Calu3 (cell line): Measurements from ENCODE around the gene SEZ6L. TPM values are rescaled to one million over a fixed set of nuclear protein-coding genes. Genes with fewer than 3 reads are reported as not detected.

Experiments
- BruUV-seq: library from RNA; stranded (reverse); fragments of 400-500 nt; replicated peaks from 2 replicates; lab custom pipeline; 2021; lab: Mats Ljungman, UMichigan
- CTCF ChIA-PET: fragments of 300-600 bp; sonication (Branson Sonifier 250); formaldehyde crosslinking; loops from one replicate; lab custom pipeline; 2022; ENCODE audit warnings: antibody characterized with exemption; lab: Charles Lee
- DNase-seq: peaks from one replicate; pipeline ENCODE4 v3.0.0; 2022
- H3K27ac Mint-ChIP-seq: one replicate; pipeline ENCODE4 v1.8.0; 2022; ENCODE audit warnings: mixed read lengths; ENCODE audit not compliant: unreplicated experiment
- H3K27me3 Mint-ChIP-seq: one replicate; pipeline ENCODE4 v1.8.0; 2022; ENCODE audit warnings: mixed read lengths; ENCODE audit not compliant: unreplicated experiment
- H3K36me3 Mint-ChIP-seq: one replicate; pipeline ENCODE4 v1.8.0; 2022; ENCODE audit warnings: mild to moderate bottlenecking, moderate library complexity, mixed read lengths; ENCODE audit not compliant: insufficient read depth, unreplicated experiment
- H3K4me1 Mint-ChIP-seq: one replicate; pipeline ENCODE4 v1.8.0; 2022; ENCODE audit warnings: mild to moderate bottlenecking, low read depth, mixed read lengths; ENCODE audit not compliant: unreplicated experiment
- H3K4me3 Mint-ChIP-seq: one replicate; pipeline ENCODE4 v1.8.0; 2022; ENCODE audit warnings: mild to moderate bottlenecking, low read depth, moderate library complexity, mixed read lengths; ENCODE audit not compliant: unreplicated experiment
- H3K9me3 Mint-ChIP-seq: one replicate; pipeline ENCODE4 v1.8.0; 2022; ENCODE audit warnings: low read depth, mixed read lengths; ENCODE audit not compliant: unreplicated experiment
- intact Hi-C: fragments of 100-400 bp; cut with micrococcal nuclease; formaldehyde crosslinking; loops from one replicate; pipeline ENCODE4 v1.10.0; 2022; ENCODE audit not compliant: unreplicated experiment
- total RNA-seq: library from RNA; stranded (reverse); gene quantifications from 2 replicates; pipeline ENCODE4 v1.2.3, GENCODE V29; 2022
- TF ChIP-seq, protein P1 (sequence below): fragments of 200-600 bp; IDR thresholded peaks from one replicate; pipeline ENCODE4 v1.8.0; 2022; ENCODE audit warnings: antibody characterized with exemption; ENCODE audit not compliant: unreplicated experiment

The SEZ6L gene
- total RNA-seq, 1 experiment from 2014 or later: not detected

DNA sequence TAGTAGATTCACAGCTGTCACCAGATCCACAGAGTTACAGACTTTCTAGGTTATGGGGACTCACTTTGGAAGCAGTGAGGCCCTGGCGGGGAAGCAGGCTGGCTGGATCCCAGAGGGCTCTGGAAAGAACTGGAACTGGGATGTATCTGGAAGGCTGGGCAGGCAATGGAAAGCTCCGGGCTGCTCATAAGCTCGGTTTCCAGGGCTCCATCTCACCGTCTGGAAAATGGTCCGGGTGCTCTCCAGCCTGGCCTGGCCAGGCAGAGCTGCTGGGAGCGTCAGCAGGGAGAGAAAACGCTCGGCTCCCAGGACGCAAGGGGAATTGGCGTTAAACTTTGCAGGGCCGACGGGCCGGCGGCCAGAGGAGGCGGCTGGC is 335 bp upstream of the SEZ6L start:
- CTCF ChIA-PET: interaction anchor here (0.6 kb wide), 1 partner anchor 91 kb away, joined by 3 read pairs; no protein-coding TSS in a partner anchor
- BruUV-seq: no TSS peak
- Mint-ChIP-seq H3K4me1 (no peaks in the 10 kb centered on the region), H3K9me3 (no peaks in the 10 kb centered on the region), H3K4me3 (no peak overlapping the region), H3K36me3 (no peaks in the 10 kb centered on the region), H3K27ac (no peak overlapping the region), H3K27me3 (peaks cover 89% of the 10 kb centered on the region)
- DNase-seq: no peak
- TF ChIP-seq, protein P1, sequence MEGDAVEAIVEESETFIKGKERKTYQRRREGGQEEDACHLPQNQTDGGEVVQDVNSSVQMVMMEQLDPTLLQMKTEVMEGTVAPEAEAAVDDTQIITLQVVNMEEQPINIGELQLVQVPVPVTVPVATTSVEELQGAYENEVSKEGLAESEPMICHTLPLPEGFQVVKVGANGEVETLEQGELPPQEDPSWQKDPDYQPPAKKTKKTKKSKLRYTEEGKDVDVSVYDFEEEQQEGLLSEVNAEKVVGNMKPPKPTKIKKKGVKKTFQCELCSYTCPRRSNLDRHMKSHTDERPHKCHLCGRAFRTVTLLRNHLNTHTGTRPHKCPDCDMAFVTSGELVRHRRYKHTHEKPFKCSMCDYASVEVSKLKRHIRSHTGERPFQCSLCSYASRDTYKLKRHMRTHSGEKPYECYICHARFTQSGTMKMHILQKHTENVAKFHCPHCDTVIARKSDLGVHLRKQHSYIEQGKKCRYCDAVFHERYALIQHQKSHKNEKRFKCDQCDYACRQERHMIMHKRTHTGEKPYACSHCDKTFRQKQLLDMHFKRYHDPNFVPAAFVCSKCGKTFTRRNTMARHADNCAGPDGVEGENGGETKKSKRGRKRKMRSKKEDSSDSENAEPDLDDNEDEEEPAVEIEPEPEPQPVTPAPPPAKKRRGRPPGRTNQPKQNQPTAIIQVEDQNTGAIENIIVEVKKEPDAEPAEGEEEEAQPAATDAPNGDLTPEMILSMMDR: no peak
- intact Hi-C loops: no loop called here

DNA sequence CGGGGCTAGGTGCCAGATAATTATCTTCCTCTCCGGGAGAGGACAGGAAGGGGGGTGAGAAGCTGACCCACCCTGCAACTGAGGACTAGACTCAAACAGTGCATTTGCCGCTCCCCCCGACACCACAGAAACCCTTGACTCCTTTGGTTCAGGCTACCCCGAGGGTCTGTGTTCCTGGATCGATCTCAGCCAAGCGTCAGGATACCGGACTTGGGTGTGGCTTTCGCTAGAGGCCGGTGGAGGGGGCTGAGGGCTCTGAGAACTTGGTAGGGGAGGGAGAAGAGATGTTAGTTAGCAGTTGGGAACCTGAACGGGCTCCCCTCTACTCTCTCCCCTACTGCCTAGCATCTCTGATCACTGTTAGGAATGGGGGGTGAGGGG is 840 bp downstream of the SEZ6L start:
- CTCF ChIA-PET: no interaction called here
- BruUV-seq: no TSS peak
- Mint-ChIP-seq H3K4me3 (no peak overlapping the region), H3K9me3 (no peaks in the 10 kb centered on the region), H3K4me1 (no peaks in the 10 kb centered on the region), H3K27me3 (peaks cover 89% of the 10 kb centered on the region), H3K27ac (no peak overlapping the region), H3K36me3 (no peaks in the 10 kb centered on the region)
- TF ChIP-seq, protein P1: no peak
- no peak for DNase-seq
- intact Hi-C loops: no loop called here

DNA sequence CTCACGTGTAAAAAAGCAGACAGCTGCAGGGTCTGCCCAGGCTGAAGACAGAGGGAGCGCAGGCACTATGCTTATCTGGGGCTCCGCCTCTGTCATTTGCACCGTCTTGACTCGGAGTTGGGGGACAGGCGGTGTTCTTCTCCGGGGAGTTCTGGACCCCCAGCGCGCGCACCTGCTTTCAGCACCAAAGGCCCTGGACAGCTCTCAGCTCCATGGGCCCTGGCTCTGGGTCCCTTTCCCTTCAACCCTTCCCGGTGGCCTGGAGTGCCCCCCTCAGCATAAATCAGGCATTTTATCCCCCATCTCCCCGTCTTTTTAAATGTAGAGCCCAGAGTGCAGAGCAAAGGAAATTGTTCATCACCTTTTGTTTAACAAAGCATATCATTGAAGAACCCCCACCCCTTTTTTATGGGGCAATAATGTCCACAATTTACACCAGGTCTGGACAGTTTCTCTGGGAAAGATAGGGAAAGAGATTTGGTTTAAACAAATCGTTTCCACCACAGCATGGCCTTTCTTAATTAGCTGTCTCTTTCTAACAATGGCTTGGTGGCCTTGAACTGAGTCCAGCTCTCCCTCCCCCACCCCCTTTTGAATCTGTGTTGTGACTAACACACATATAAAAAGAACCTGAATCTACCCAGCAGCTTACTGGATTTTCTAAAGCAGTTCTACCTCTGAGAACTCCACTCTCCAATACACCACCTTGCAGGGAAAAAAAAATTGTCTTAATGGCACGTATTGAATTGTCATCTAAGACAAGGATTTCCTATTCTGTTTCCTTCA is 1.7 kb downstream of the SEZ6L start:
- CTCF ChIA-PET: no interaction called here
- Mint-ChIP-seq H3K36me3 (no peaks in the 10 kb centered on the region), H3K4me1 (no peaks in the 10 kb centered on the region), H3K4me3 (no peak overlapping the region), H3K27ac (no peak overlapping the region), H3K9me3 (no peaks in the 10 kb centered on the region), H3K27me3 (peaks cover 89% of the 10 kb centered on the region)
- no TSS peak for BruUV-seq
- no peak for DNase-seq
- TF ChIP-seq, protein P1: no peak
- intact Hi-C loops: no loop called here

DNA sequence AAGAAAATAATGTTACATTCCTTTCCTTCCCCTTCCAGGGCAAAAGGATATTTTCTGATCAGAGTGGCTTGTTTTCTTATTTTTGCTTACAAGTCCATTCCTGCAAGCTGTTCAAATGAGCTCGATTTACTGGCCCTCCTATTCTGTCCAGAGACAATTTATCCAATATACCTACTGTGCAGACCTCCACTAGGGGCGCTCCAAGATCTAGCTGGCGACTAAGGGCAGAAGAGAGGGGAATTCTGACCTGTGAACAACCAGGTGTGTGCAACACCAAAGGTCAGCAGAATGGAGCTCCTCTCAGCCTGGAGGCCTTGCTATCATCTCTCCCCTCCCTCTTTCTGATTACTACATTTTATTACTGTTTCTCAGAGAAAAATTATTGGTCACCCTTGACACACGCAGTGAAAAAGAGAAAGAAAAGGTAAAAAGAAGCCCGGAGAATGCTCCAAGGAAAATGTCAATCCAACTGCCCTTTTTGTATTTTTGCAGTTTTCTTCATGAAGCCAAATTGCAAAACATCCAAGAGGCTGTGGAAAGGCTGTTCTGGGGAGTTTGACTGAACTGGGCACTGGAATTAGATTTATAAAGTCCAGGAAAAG is 3.2 kb downstream of the SEZ6L start:
- intact Hi-C loops: no loop called here
- no peaks in the 10 kb centered on the region for H3K9me3 Mint-ChIP-seq
- peak; percentile 73 for DNase-seq
- H3K4me3 Mint-ChIP-seq: no peak overlapping the region
- no peak overlapping the region for H3K27ac Mint-ChIP-seq
- CTCF ChIA-PET: interaction anchor here (0.6 to 1.1 kb wide), 8 partner anchors 9 to 299 kb away, joined by 3 to 7 read pairs (median 3); no protein-coding TSS in a partner anchor
- H3K4me1 Mint-ChIP-seq: no peaks in the 10 kb centered on the region
- TF ChIP-seq, protein P1: peak; percentile 69
- H3K27me3 Mint-ChIP-seq: peaks cover 89% of the 10 kb centered on the region
- H3K36me3 Mint-ChIP-seq: no peaks in the 10 kb centered on the region
- BruUV-seq: no TSS peak
